Measurements from ENCODE around the gene PCYOX1L. TPM values are rescaled to one million over a fixed set of nuclear protein-coding genes. Genes with fewer than 3 reads are reported as not detected.
"Not testable (repeated sequence)": the region's sequence is repeated elsewhere in the genome, so short reads cannot be mapped to it uniquely, and the experiment has no call there.

The PCYOX1L gene
- polyA plus RNA-seq, 1 donor from 2014 or later: 21.1 TPM

GRCh38 chr5:149397530-149397929 lies 39.7 kb downstream of the PCYOX1L start:
- Histone ChIP-seq H2AFZ (ENCODE audit: low read depth, low read length) (no peak overlapping the region), H3K9me2 (ENCODE audit: insufficient read depth, low read length) (no peaks in the 10 kb centered on the region), H3K9me3 (ENCODE audit: low read length) (no peaks in the 10 kb centered on the region), H3K4me2 (ENCODE audit: low read length) (no peak overlapping the region), H3K4me3 (ENCODE audit: low read length) (no peak overlapping the region), H3K79me2 (replicated peaks; ENCODE audit: insufficient read depth, low read length) (no peaks in the 10 kb centered on the region), H3K27ac (ENCODE audit: low read length) (no peak overlapping the region), H3K27me3 (ENCODE audit: insufficient read depth, low read depth, low read length) (no peaks in the 10 kb centered on the region), H3K9ac (ENCODE audit: low read length) (no peak overlapping the region), H3K36me3 (ENCODE audit: insufficient read depth, low read length) (no peaks in the 10 kb centered on the region), H4K20me1 (ENCODE audit: insufficient read depth) (no peaks in the 10 kb centered on the region), H3F3A (ENCODE audit: insufficient read depth, low read length, poor library complexity, severe bottlenecking) (no peaks in the 10 kb centered on the region)
- no peak for TF ChIP-seq CTCF (IDR thresholded peaks at IDR 0.05; ENCODE audit: poor library complexity, severe bottlenecking)
- TF ChIP-seq POLR2AphosphoS5 (IDR thresholded peaks at IDR 0.05): no peak
- no peak for TF ChIP-seq TAF1 (IDR thresholded peaks at IDR 0.05; ENCODE audit: low read depth)
- no peak for TF ChIP-seq REST (IDR thresholded peaks at IDR 0.05; ENCODE audit: borderline replicate concordance)
- no peak for TF ChIP-seq MXI1 (conservative IDR thresholded peaks at IDR 0.05; ENCODE audit: poor library complexity, severe bottlenecking)
- TF ChIP-seq SMC3 (conservative IDR thresholded peaks at IDR 0.05; ENCODE audit: poor library complexity): no peak
- no peak for TF ChIP-seq EP300 (conservative IDR thresholded peaks at IDR 0.05; ENCODE audit: poor library complexity, severe bottlenecking)

- H2AFZ ChIP-seq (ENCODE audit: low read depth, low read length); H3K27ac ChIP-seq (ENCODE audit: low read length); H3K9ac ChIP-seq (ENCODE audit: low read length); H3K27me3 ChIP-seq (ENCODE audit: insufficient read depth, low read depth, low read length); H3K36me3 ChIP-seq (ENCODE audit: insufficient read depth, low read length); H3K4me3 ChIP-seq (ENCODE audit: low read length); H3K79me2 ChIP-seq (replicated peaks; ENCODE audit: insufficient read depth, low read length); H3K4me2 ChIP-seq (ENCODE audit: low read length); H3K9me2 ChIP-seq (ENCODE audit: insufficient read depth, low read length); H3F3A ChIP-seq (ENCODE audit: insufficient read depth, low read length, poor library complexity, severe bottlenecking); H3K9me3 ChIP-seq (ENCODE audit: low read length); H4K20me1 ChIP-seq (ENCODE audit: insufficient read depth): not testable (repeated sequence)
These were observed 41.0 kb downstream of the PCYOX1L start for GRCh38 chr5:149398747-149399266.

GRCh38 chr5:149399775-149400174 lies 41.9 kb downstream of the PCYOX1L start:
- H3F3A ChIP-seq (ENCODE audit: insufficient read depth, low read length, poor library complexity, severe bottlenecking): no peaks in the 10 kb centered on the region
- H2AFZ ChIP-seq (ENCODE audit: low read depth, low read length): no peak overlapping the region
- H3K9me3 ChIP-seq (ENCODE audit: low read length): no peaks in the 10 kb centered on the region
- no peak overlapping the region for H3K9ac ChIP-seq (ENCODE audit: low read length)
- no peak overlapping the region for H3K27ac ChIP-seq (ENCODE audit: low read length)
- no peaks in the 10 kb centered on the region for H3K27me3 ChIP-seq (ENCODE audit: insufficient read depth, low read depth, low read length)
- no peaks in the 10 kb centered on the region for H3K36me3 ChIP-seq (ENCODE audit: insufficient read depth, low read length)
- no peaks in the 10 kb centered on the region for H3K9me2 ChIP-seq (ENCODE audit: insufficient read depth, low read length)
- no peaks in the 10 kb centered on the region for H4K20me1 ChIP-seq (ENCODE audit: insufficient read depth)
- TF ChIP-seq SMC3 (conservative IDR thresholded peaks at IDR 0.05; ENCODE audit: poor library complexity) (no peak), EZH2 (IDR thresholded peaks at IDR 0.05; ENCODE audit: borderline replicate concordance, insufficient read depth, low read length, poor library complexity, severe bottlenecking) (no peak), REST (IDR thresholded peaks at IDR 0.05; ENCODE audit: borderline replicate concordance) (no peak), POLR2AphosphoS5 (IDR thresholded peaks at IDR 0.05) (no peak), TAF1 (IDR thresholded peaks at IDR 0.05; ENCODE audit: low read depth) (no peak), RAD21 (conservative IDR thresholded peaks at IDR 0.05) (no peak), CTCF (IDR thresholded peaks at IDR 0.05; ENCODE audit: poor library complexity, severe bottlenecking) (no peak), MXI1 (conservative IDR thresholded peaks at IDR 0.05; ENCODE audit: poor library complexity, severe bottlenecking) (no peak), EP300 (conservative IDR thresholded peaks at IDR 0.05; ENCODE audit: poor library complexity, severe bottlenecking) (no peak)
- no peak overlapping the region for H3K4me2 ChIP-seq (ENCODE audit: low read length)
- H3K4me3 ChIP-seq (ENCODE audit: low read length): no peak overlapping the region
- no peaks in the 10 kb centered on the region for H3K79me2 ChIP-seq (replicated peaks; ENCODE audit: insufficient read depth, low read length)

Measured in neural cell (in vitro differentiated cells).